GM18907 (cell line): ENCODE data around the gene CHRDL1.
"Not testable (repeated sequence)": the region's sequence is repeated elsewhere in the genome, so short reads cannot be mapped to it uniquely, and the experiment has no call there.

Experiments used
- ATAC-seq: cut with Tn5 transposase; IDR thresholded peaks from one replicate; pipeline ENCODE4 v1.9.1; 2021; ENCODE audit warnings: mild to moderate bottlenecking, moderate library complexity; ENCODE audit not compliant: unreplicated experiment

CHRDL1 gene

DNA sequence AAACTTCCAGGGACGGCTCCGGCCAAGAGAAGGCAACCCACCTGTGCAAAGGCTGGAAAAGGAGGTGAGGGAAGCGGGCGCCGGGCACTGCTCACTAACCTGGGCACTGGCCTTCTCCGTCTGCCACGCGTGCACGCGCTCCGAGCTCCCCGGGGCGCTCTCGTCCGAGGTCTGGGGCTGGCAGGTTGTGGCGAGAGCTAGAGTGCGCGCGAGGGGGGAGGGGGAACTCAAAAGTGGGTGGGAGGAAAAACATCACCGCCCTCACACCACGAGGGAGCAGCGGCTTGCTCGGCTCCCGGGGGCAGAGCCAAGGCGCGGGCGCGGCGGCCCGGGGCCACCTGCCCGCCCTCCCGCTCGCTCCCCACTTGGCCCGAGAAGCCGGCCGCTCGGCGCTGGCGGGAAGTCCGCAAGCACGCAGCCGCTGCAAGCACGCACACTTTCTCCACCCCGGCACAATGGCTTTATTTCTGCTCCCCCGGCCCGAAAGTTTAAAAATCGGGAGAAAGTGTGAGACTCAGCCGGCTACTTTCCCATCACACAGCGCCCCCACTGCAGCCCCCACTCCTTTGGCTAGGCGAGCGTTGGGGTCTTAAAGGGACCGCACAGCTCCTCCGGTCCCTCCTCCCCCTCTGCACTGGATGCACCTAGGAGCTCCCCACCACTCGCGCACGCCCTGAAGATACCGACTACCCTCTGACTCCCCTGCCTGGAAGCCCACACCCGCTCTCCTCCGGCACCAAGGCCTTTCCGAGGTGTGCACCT is at the start of gene CHRDL1:
TSS of gene CHRDL1 (minus strand) at position 173 of the 762 bp plus-strand sequence. CDS start 3,636 bp downstream, outside the sequence.
- ATAC-seq = no peak

GRCh38 chrX:110836982-110837381 is 41.4 kb upstream of the CHRDL1 start:
- ATAC-seq = no peak

DNA sequence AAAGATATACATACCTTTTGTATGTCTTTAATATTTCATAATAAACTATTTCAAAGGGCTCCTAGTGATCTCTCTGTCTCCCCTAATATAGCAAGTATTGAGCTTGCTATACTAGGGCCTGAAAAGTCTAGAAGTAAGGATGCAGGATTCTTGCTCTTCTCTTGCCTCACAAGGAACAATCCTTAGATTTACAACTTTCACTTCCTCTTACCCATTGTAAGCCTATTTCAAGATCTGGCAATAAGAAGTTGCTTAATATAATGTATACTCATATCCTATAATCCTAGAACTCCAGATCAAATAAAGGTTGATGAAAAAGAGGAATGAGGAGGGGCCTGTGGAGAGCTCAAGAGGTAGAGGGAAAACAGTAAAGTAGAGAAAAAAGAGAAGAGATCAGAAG is 40.8 kb upstream of the CHRDL1 start:
- no peak for ATAC-seq

DNA sequence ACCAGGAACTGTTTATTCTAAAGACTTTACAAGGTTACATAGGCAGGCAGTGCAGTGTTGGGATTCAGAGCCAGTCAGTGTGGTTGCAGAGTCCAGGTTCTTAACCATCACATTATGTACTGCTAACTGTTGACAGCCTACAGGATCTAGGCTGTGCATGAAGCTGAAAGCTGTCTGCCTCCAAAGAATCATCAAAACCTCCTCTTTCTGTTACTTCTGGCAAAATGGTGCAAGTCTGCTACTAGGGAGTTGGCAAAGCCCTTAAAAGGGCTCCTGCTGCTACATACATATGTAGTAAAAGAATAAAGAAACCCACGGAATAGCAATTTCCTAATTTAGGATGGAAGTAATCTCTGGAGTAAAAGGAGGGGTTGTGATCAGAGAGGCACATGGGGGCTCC is 40.4 kb upstream of the CHRDL1 start:
- ATAC-seq = no peak

- no peak for ATAC-seq
Observed at GRCh38 chrX:110825972-110826371, 30.4 kb upstream of the CHRDL1 start.

GRCh38 chrX:110816543-110816942 is 20.9 kb upstream of the CHRDL1 start:
- ATAC-seq = not testable (repeated sequence)

GRCh38 chrX:110806145-110806544 is 10.5 kb upstream of the CHRDL1 start:
- ATAC-seq = no peak

GRCh38 chrX:110805303-110805702 is 9.7 kb upstream of the CHRDL1 start:
- ATAC-seq = no peak

- ATAC-seq = no peak
Observed at GRCh38 chrX:110804446-110804845, 8.8 kb upstream of the CHRDL1 start.

DNA sequence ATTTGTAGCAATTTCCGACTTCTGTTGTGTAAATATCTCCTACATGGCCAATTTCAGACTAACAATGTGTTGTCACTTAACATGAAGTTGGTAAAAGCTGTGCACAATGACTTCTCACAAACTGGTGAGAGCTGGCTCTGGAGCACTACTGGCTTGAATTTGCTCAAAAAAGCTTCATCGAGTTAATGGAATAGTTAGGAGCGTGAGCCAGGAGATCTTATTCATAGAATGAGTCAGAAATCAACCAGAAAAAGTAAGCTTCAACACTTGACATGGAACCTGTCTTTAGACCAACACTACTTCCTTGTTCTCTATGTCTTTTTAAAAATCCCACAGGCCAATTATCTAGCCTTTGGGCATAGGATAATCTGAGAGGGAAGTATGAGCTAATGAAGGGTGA is 7.9 kb upstream of the CHRDL1 start:
- no peak for ATAC-seq

- no peak for ATAC-seq
Observed at GRCh38 chrX:110796407-110796697, 735 bp upstream of the CHRDL1 start.

GRCh38 chrX:110794601-110795000 is 1.0 kb downstream of the CHRDL1 start:
- no peak for ATAC-seq

DNA sequence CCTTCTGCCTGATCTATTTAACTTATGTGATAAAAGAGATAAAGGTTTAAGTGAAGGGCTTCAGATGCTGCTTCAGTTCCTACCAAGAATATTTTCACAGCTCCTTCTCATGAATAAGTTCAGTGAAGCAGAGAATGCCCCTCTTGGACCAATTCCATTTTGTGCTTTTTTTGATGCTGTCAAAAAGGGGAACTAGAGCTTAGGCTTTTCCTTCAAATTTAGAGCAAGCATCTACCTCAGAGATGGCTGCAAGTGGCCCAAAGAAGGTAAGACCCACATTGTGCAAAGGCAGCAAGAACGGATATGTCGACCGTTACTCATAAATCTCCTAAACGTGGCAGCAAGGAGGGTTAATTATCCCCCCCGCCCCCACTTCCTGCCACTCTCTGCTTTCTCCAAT is 4.5 kb downstream of the CHRDL1 start:
- ATAC-seq = no peak

DNA sequence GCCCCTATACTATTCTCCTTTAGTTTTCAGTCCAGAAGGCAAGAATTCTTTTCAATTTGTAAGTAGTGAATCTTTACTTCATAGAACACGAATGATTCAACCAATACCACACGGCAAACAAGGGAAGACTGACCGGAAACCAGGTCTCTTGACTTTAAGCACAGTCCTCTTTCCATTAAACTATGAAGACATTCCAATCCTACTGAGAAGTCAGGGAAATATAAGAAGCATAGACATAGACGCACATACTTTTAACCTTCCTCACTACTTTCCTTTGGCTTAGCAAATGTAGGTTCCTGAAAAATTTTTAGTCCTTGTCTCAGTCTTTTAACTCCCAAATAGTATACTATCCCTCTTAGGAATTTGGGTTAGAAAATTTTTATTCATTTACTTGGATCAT is 9.1 kb downstream of the CHRDL1 start:
- ATAC-seq = no peak

- no peak for ATAC-seq
Observed at GRCh38 chrX:110759785-110760184, 35.8 kb downstream of the CHRDL1 start.

GRCh38 chrX:110758781-110759422 is 36.7 kb downstream of the CHRDL1 start:
- ATAC-seq = no peak

DNA sequence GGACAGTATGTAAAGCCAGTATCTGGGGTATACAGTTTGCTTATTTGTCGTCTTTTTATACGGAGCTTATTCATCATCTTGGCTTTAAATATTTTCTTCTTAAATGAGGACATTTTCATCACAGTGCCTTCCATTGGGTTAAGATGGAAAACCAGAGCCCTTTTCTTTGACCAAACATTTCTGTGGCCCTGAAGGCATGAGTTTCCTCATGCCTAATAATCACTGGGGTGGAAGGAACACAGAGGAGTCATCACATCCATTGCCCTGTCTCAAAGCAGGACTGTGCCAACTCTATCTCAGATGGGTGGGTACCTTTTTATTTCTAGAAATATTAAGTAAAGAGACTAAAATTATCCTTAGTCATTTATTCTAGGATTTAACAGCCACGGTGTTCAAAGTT is 40.0 kb downstream of the CHRDL1 start:
- no peak for ATAC-seq

DNA sequence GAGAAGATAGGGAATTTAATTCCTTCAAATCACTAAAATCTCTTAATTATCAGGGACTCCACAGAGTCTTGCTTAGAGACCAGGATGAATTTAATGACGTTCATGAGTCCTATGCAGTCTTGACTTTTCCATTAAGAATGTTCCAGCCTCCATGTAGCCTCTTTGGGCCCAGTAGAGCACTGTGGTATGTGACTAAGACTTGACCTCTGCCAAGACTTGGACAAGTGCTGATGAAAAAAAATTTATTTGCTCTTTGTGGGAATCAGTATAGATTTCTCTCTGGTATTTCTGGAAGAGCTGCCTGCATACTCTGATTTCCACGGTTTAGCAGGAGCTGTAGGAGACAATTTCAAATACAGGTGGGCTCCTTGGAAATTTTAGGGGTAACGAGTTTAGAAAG is 40.6 kb downstream of the CHRDL1 start:
- no peak for ATAC-seq

GRCh38 chrX:110750526-110751189 is 45.0 kb downstream of the CHRDL1 start:
- no peak for ATAC-seq

- no peak for ATAC-seq
Observed at GRCh38 chrX:110748256-110748806, 47.3 kb downstream of the CHRDL1 start.

DNA sequence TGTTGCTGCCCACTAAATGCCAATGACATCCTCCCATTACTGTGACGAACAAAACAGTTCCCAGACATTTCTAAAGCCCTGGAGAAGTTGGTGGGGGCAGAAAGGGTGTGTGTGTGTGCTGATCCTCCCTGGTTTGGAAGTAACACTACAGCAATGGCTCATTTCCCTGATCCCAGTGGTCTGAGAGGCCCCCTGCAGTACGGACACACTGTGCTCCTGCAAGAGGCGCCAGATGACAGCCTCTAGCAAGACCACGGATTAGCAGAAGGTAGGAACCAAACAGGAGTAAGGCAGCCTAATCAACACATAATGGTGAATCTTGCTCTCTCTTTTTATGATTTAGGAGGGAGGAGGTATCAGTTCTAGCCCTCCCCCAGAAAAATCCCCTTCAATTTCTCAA is 49.6 kb downstream of the CHRDL1 start:
- no peak for ATAC-seq

- no peak for ATAC-seq
Observed at GRCh38 chrX:110745288-110745687, 50.3 kb downstream of the CHRDL1 start.
